ENCODE results near the gene TTN.

TTN gene

GRCh38 chr2:178807227-178808008, at the start of gene TTN:
Gene TTN (minus strand): TSS chr2:178807423. CDS start chr2:178804642, 2,781 bp downstream.
- no peak for DNase-seq (ENCODE audit: low spot score)

- DNase-seq (ENCODE audit: low spot score) = no peak
These were observed 47.9 kb upstream of the TTN start for GRCh38 chr2:178855151-178855550.

GRCh38 chr2:178848335-178848734, 41.1 kb upstream of the TTN start:
- DNase-seq (ENCODE audit: low spot score) = no peak

GRCh38 chr2:178846458-178846802, 39.2 kb upstream of the TTN start:
- DNase-seq (ENCODE audit: low spot score) = no peak

- DNase-seq (ENCODE audit: low spot score) = no peak
These were observed 38.6 kb upstream of the TTN start for GRCh38 chr2:178845566-178846457.

- DNase-seq (ENCODE audit: low spot score) = no peak
These were observed 37.5 kb upstream of the TTN start for GRCh38 chr2:178844701-178845100.

GRCh38 chr2:178844269-178844668, 37.0 kb upstream of the TTN start:
- no peak for DNase-seq (ENCODE audit: low spot score)

- DNase-seq (ENCODE audit: low spot score) = no peak
These were observed 36.5 kb upstream of the TTN start for GRCh38 chr2:178843697-178844096.

- DNase-seq (ENCODE audit: low spot score) = no peak
These were observed 29.6 kb upstream of the TTN start for GRCh38 chr2:178836807-178837206.

GRCh38 chr2:178834086-178834485, 26.9 kb upstream of the TTN start:
- no peak for DNase-seq (ENCODE audit: low spot score)

- no peak for DNase-seq (ENCODE audit: low spot score)
These were observed 26.2 kb upstream of the TTN start for GRCh38 chr2:178833382-178833781.

- DNase-seq (ENCODE audit: low spot score) = no peak
These were observed 23.2 kb upstream of the TTN start for GRCh38 chr2:178830451-178830850.

GRCh38 chr2:178829981-178830380, 22.8 kb upstream of the TTN start:
- DNase-seq (ENCODE audit: low spot score) = no peak

GRCh38 chr2:178829299-178829960, 22.2 kb upstream of the TTN start:
- DNase-seq (ENCODE audit: low spot score) = no peak

- no peak for DNase-seq (ENCODE audit: low spot score)
These were observed 21.3 kb upstream of the TTN start for GRCh38 chr2:178828486-178828881.

GRCh38 chr2:178827739-178828485, 20.7 kb upstream of the TTN start:
- no peak for DNase-seq (ENCODE audit: low spot score)

GRCh38 chr2:178827111-178827510, 19.9 kb upstream of the TTN start:
- DNase-seq (ENCODE audit: low spot score) = no peak

GRCh38 chr2:178825183-178825582, 18.0 kb upstream of the TTN start:
- no peak for DNase-seq (ENCODE audit: low spot score)

GRCh38 chr2:178824181-178824580, 17.0 kb upstream of the TTN start:
- no peak for DNase-seq (ENCODE audit: low spot score)

- DNase-seq (ENCODE audit: low spot score) = no peak
These were observed 12.8 kb upstream of the TTN start for GRCh38 chr2:178819992-178820391.

- DNase-seq (ENCODE audit: low spot score) = no peak
These were observed 12.1 kb upstream of the TTN start for GRCh38 chr2:178819147-178819875.

All from SW480 (cell line).